Neural crest cell (in vitro differentiated cells): ENCODE measurements around the gene PLEKHG3. TPM values are rescaled to one million over a fixed set of nuclear protein-coding genes. Genes with fewer than 3 reads are reported as not detected.

Experiments
- DNase-seq: peaks from one replicate; pipeline ENCODE4 v3.0.0; 2021; ENCODE audit warnings: low read depth, mixed read lengths, low spot score
- H3K27ac Mint-ChIP-seq: one replicate; pipeline ENCODE4 v1.8.0; 2021; ENCODE audit warnings: mild to moderate bottlenecking, mixed read lengths; ENCODE audit not compliant: unreplicated experiment
- H3K27me3 Mint-ChIP-seq: 2 replicates; pipeline ENCODE4 v1.8.0; 2021; ENCODE audit warnings: low read depth, mild to moderate bottlenecking, mixed read lengths
- H3K36me3 Mint-ChIP-seq: 2 replicates; pipeline ENCODE4 v1.8.0; 2021; ENCODE audit warnings: low read depth, mild to moderate bottlenecking, mixed read lengths
- H3K4me1 Mint-ChIP-seq: 2 replicates; pipeline ENCODE4 v1.8.0; 2021; ENCODE audit warnings: mixed read lengths
- H3K4me3 Mint-ChIP-seq: one replicate; pipeline ENCODE4 v1.8.0; 2021; ENCODE audit warnings: mild to moderate bottlenecking, mixed read lengths
- H3K9me3 Mint-ChIP-seq: 2 replicates; pipeline ENCODE4 v1.8.0; 2021; ENCODE audit warnings: mixed read lengths
- total RNA-seq: library from RNA; stranded (reverse); gene quantifications from 2 replicates; pipeline ENCODE4 v1.2.1, GENCODE V29; 2021
- TF ChIP-seq, protein P1 (sequence below): fragments of 200-600 bp; sonication (generic); conservative IDR thresholded peaks from 2 replicates; pipeline ENCODE4 v1.5.0; 2021; ENCODE audit warnings: antibody characterized with exemption, mild to moderate bottlenecking

The PLEKHG3 gene
- total RNA-seq, 1 donor from 2014 or later = 43.4 TPM

DNA sequence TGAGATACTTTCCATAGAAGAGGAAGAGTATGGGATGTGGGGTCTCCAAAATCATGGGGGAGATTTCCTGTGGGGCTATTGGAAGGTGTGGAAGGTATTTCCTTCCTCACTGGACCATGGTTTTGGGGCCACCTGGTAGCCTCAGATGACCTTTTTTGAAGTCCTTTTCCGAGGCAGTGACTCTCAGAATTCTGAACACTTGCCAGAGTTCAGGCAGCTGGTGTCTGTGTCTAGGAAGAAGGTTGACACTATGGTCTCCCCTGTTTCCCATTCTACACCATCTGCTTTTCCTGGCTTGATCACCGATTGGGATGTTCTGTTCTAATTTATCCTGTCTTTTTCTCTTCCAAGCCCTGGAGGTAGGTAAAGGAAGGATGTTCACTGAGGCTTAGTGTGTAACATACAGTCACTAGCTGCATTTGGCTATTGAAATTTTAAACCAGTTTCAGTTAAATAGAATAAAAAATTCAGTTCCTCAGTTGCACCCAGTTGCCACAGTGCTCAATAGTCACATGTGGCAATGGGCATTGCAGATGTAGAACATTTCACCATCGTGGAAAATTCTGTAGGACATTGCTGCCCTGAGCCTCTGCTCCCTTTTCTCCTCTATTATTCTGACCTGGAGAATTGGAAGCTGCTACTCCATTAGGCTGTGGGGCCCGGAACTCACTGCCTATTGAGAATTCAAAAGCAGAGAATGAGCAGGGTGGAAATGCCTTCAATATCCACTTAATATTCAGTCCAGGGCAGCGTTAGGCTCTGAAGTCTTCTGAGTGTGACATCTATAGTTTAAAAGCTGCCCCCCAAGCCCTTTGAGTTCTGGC lies 11.0 kb upstream of the PLEKHG3 start:
- Mint-ChIP-seq H3K27me3 (peaks cover 12% of the 10 kb centered on the region), H3K4me3 (no peak overlapping the region), H3K4me1 (peaks cover 24% of the 10 kb centered on the region), H3K36me3 (no peaks in the 10 kb centered on the region), H3K9me3 (no peaks in the 10 kb centered on the region), H3K27ac (no peak overlapping the region)
- DNase-seq = no peak
- TF ChIP-seq, protein P1, sequence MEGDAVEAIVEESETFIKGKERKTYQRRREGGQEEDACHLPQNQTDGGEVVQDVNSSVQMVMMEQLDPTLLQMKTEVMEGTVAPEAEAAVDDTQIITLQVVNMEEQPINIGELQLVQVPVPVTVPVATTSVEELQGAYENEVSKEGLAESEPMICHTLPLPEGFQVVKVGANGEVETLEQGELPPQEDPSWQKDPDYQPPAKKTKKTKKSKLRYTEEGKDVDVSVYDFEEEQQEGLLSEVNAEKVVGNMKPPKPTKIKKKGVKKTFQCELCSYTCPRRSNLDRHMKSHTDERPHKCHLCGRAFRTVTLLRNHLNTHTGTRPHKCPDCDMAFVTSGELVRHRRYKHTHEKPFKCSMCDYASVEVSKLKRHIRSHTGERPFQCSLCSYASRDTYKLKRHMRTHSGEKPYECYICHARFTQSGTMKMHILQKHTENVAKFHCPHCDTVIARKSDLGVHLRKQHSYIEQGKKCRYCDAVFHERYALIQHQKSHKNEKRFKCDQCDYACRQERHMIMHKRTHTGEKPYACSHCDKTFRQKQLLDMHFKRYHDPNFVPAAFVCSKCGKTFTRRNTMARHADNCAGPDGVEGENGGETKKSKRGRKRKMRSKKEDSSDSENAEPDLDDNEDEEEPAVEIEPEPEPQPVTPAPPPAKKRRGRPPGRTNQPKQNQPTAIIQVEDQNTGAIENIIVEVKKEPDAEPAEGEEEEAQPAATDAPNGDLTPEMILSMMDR = no peak

DNA sequence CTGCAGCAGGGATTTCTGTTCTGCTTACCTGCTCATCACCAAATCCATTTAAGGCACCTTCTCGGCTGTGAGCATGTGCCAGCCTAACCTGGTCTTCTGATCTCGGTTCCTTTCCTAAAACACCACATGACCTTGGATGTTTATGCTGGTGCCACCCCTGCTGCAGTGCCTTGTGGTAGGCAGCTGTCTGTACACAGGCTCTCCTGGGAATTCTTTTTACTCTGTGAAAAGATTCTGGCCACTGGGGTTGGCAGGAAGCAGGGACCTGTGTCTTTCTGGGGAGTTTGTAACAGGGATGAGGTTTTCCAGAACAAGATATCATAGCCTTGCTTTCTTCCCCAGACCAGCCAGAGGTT lies 10.4 kb upstream of the PLEKHG3 start:
- Mint-ChIP-seq H3K4me1 (peaks cover 28% of the 10 kb centered on the region), H3K4me3 (no peak overlapping the region), H3K9me3 (no peaks in the 10 kb centered on the region), H3K36me3 (no peaks in the 10 kb centered on the region), H3K27me3 (peaks cover 15% of the 10 kb centered on the region), H3K27ac (no peak overlapping the region)
- TF ChIP-seq, protein P1 = no peak
- no peak for DNase-seq

DNA sequence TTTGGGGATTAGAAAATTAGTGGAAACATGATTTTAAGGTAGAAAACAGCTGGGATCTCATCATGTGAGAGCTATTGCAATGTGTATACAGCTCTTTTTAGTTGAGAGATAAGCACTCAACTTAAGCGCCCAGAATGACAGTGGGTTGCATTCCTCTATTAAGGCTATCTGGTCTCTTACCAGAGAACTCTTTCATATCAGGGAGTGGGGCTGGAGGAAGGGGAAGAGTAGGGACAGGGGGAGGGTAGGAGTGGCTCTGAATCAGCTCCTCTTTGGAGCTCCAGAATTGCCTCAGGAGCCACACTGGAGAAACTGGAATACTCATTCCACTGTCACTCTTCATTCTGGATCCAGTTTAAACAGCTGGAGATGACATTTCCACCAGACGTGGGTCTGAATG lies 9.2 kb upstream of the PLEKHG3 start:
- Mint-ChIP-seq H3K4me1 (peaks cover 35% of the 10 kb centered on the region), H3K27me3 (peaks cover 18% of the 10 kb centered on the region), H3K4me3 (no peak overlapping the region), H3K36me3 (no peaks in the 10 kb centered on the region), H3K27ac (no peak overlapping the region), H3K9me3 (no peaks in the 10 kb centered on the region)
- TF ChIP-seq, protein P1 = no peak
- no peak for DNase-seq

DNA sequence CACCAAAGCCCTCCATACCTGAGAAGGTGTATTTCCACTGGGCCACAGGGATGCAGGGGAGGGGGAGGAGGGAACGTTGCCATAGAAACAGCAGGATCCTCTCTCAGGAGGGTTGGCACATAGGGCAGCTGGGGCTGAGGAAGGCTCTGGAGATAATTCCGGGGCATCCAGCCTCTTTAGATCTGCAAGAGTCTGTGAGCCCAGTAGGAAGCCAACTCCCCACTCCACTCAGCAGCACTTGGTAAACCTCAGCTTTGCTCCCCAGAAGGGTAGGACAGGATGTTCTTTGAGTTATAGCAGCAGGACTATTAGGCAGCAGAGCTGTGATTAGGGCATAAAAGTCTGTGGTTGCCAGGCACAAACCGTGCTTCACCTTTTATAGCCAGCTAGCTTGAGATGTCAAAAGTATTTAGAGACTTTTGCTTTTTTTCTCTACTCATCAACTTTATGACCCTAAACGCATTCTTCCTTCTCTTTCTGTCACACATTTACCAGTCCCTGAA lies 7.8 kb upstream of the PLEKHG3 start:
- TF ChIP-seq, protein P1 = no peak
- Mint-ChIP-seq H3K4me3 (no peak overlapping the region), H3K9me3 (no peaks in the 10 kb centered on the region), H3K36me3 (no peaks in the 10 kb centered on the region), H3K27me3 (peaks cover 31% of the 10 kb centered on the region), H3K4me1 (peaks cover 36% of the 10 kb centered on the region), H3K27ac (no peak overlapping the region)
- no peak for DNase-seq

DNA sequence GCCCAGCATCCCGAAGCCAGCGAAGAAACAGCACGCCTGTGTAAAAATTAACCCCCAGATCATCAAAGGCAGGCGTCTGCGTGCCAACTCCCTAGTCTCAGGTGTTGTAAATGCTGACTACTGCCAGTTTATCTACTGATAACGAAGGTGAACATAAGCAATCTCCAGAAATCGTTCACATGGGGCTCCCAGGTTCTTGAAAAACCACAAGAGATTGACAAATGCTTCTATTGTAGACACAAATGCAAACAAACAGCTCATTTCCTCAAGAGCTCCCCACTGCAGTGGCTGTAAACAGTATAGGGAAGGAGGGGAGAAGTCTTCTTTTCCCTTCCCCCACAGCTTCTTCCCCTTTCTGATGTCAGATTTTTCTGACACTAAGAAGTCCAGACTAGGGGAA lies 5.3 kb upstream of the PLEKHG3 start:
- peak overlapping the region; percentile 70 for H3K4me3 Mint-ChIP-seq
- H3K27ac Mint-ChIP-seq = no peak overlapping the region
- H3K27me3 Mint-ChIP-seq = peaks cover 54% of the 10 kb centered on the region
- H3K36me3 Mint-ChIP-seq = no peaks in the 10 kb centered on the region
- no peaks in the 10 kb centered on the region for H3K9me3 Mint-ChIP-seq
- TF ChIP-seq, protein P1 = no peak
- H3K4me1 Mint-ChIP-seq = peaks cover 46% of the 10 kb centered on the region
- no peak for DNase-seq
